Fibroblast of lung (primary cell): Measurements from ENCODE around the gene PARD6B. TPM values are rescaled to one million over a fixed set of nuclear protein-coding genes. Genes with fewer than 3 reads are reported as not detected.

Source experiments
- DNase-seq, 2 donors: peaks; one replicate each; pipeline versions ENCODE4 v3.0.0 to v3.0.0-alpha.2; 2010; ENCODE audit warnings: low read depth in 2 of 2
- H2AFZ ChIP-seq: 2 replicates; pipeline ENCODE4 v1.5.1; 2012; ENCODE audit warnings: low read length, control low read depth, inconsistent platforms
- H3K27ac ChIP-seq: 2 replicates; pipeline ENCODE4 v1.5.1; 2011; ENCODE audit warnings: low read length, control low read depth; ENCODE audit not compliant: insufficient read depth
- H3K27me3 ChIP-seq: 2 replicates; pipeline ENCODE4 v1.5.1; 2011; ENCODE audit warnings: mild to moderate bottlenecking, low read length; ENCODE audit not compliant: control insufficient read depth, insufficient read depth
- H3K36me3 ChIP-seq: 2 replicates; pipeline ENCODE4 v1.5.1; 2011; ENCODE audit warnings: low read length; ENCODE audit not compliant: control insufficient read depth, insufficient read depth
- H3K4me1 ChIP-seq: 2 replicates; pipeline ENCODE4 v1.5.1; 2011; ENCODE audit warnings: low read length; ENCODE audit not compliant: control insufficient read depth, insufficient read depth; ENCODE audit errors: extremely low read depth
- H3K4me2 ChIP-seq: 2 replicates; pipeline ENCODE4 v1.5.1; 2011; ENCODE audit warnings: low read length, control low read depth; ENCODE audit not compliant: insufficient read depth; ENCODE audit errors: extremely low read depth
- H3K4me3 ChIP-seq, 4 experiments: fragments of 200-600 bp in 1 of 4; sonication (generic) in 1 of 4; replicated peaks in 1 of 4; 2 replicates each; pipeline ENCODE4 v1.5.1; 2011 to 2016; ENCODE audit warnings: low read length in 4 of 4, low read depth in 3 of 4, mild to moderate bottlenecking in 3 of 4, control low read depth in 2 of 4, inconsistent platforms in 1 of 4, mixed read lengths in 1 of 4; ENCODE audit not compliant: insufficient read depth in 1 of 4; ENCODE audit errors: control extremely low read depth in 1 of 4
- H3K79me2 ChIP-seq: 2 replicates; pipeline ENCODE4 v1.5.1; 2012; ENCODE audit warnings: mild to moderate bottlenecking, low read length, inconsistent platforms; ENCODE audit not compliant: control insufficient read depth, insufficient read depth
- H3K9ac ChIP-seq: 2 replicates; pipeline ENCODE4 v1.5.1; 2011; ENCODE audit warnings: mild to moderate bottlenecking, low read length, control low read depth; ENCODE audit not compliant: insufficient read depth
- H3K9me3 ChIP-seq: 2 replicates; pipeline ENCODE4 v1.5.1; 2012; ENCODE audit warnings: low read depth, low read length; ENCODE audit not compliant: control insufficient read depth, insufficient read depth
- H4K20me1 ChIP-seq: 2 replicates; pipeline ENCODE4 v1.5.1; 2011; ENCODE audit warnings: low read length; ENCODE audit not compliant: control insufficient read depth, insufficient read depth; ENCODE audit errors: extremely low read depth
- CTCF ChIP-seq, 2 donors: IDR thresholded peaks in 1 of 2; conservative IDR thresholded peaks in 1 of 2; 1 replicate in 1 of 2; 2 replicates in 1 of 2; pipeline ENCODE4 v1.5.1; 2011 to 2012; ENCODE audit warnings: low read length in 2 of 2, control low read depth in 1 of 2, inconsistent platforms in 1 of 2, low read depth in 1 of 2, mild to moderate bottlenecking in 1 of 2
- EZH2 ChIP-seq: IDR thresholded peaks from 2 replicates; pipeline ENCODE4 v1.5.1; 2012; ENCODE audit warnings: low read length, control low read depth, mild to moderate bottlenecking; ENCODE audit errors: missing control alignments
- polyA plus RNA-seq, 2 donors: library from polyadenylated mRNA; depleted of rRNA in 1 of 2; stranded (reverse) in 1 of 2; unstranded in 1 of 2; fragments of >200 nt; gene quantifications; 2 replicates each; pipeline ENCODE4 v1.2.1, GENCODE V29; 2011 to 2012; ENCODE audit warnings: missing spikeins in 1 of 2
- total RNA-seq: library from RNA; depleted of rRNA; stranded (reverse); fragments of >200 nt; gene quantifications from 2 replicates; pipeline ENCODE4 v1.2.1, GENCODE V29; 2014

PARD6B gene
- total and polyA plus RNA-seq, 2 donors (not counting 1 experiment from before 2014, with no cell fraction given), result 0.30 to 0.83 TPM

GRCh38 chr20:50715694-50716093 is 15.7 kb upstream of the PARD6B start:
- no peaks in the 10 kb centered on the region for H3K36me3 ChIP-seq
- no peak for TF ChIP-seq EZH2
- no peak for TF ChIP-seq CTCF (conservative IDR thresholded peaks at IDR 0.05 in 1 of 2, IDR thresholded peaks at IDR 0.05 in 1 of 2; ENCODE audit: low read depth in 1 of 2, low read length in 2 of 2)

GRCh38 chr20:50716518-50716917 is 14.9 kb upstream of the PARD6B start:
- TF ChIP-seq EZH2 (no peak), CTCF (conservative IDR thresholded peaks at IDR 0.05 in 1 of 2, IDR thresholded peaks at IDR 0.05 in 1 of 2; ENCODE audit: low read depth in 1 of 2, low read length in 2 of 2) (no peak)

More at GRCh38 chr20:50715694-50716093, 15.7 kb upstream of the PARD6B start:
- Histone ChIP-seq H3K4me2 (no peak overlapping the region), H3K27me3 (no peaks in the 10 kb centered on the region), H3K9me3 (no peaks in the 10 kb centered on the region), H2AFZ (no peak overlapping the region), H3K9ac (no peak overlapping the region), H3K4me1 (no peaks in the 10 kb centered on the region), H3K27ac (no peak overlapping the region), H3K79me2 (no peaks in the 10 kb centered on the region), H3K4me3 (no peak overlapping the region), H4K20me1 (no peaks in the 10 kb centered on the region)
- no peak for DNase-seq

GRCh38 chr20:50717312-50717711 is 14.1 kb upstream of the PARD6B start:
- no peak for TF ChIP-seq CTCF (conservative IDR thresholded peaks at IDR 0.05 in 1 of 2, IDR thresholded peaks at IDR 0.05 in 1 of 2; ENCODE audit: low read depth in 1 of 2, low read length in 2 of 2)
- no peak overlapping the region for H3K27ac ChIP-seq
- H3K4me2 ChIP-seq, result no peak overlapping the region
- no peaks in the 10 kb centered on the region for H3K9me3 ChIP-seq
- H2AFZ ChIP-seq, result no peak overlapping the region
- no peaks in the 10 kb centered on the region for H3K27me3 ChIP-seq
- H4K20me1 ChIP-seq, result no peaks in the 10 kb centered on the region
- no peak overlapping the region for H3K9ac ChIP-seq
- H3K4me3 ChIP-seq, result no peak overlapping the region
- H3K79me2 ChIP-seq, result no peaks in the 10 kb centered on the region
- no peaks in the 10 kb centered on the region for H3K36me3 ChIP-seq
- no peak for DNase-seq
- no peaks in the 10 kb centered on the region for H3K4me1 ChIP-seq

More at GRCh38 chr20:50716518-50716917, 14.9 kb upstream of the PARD6B start:
- H3K79me2 ChIP-seq, result no peaks in the 10 kb centered on the region
- H4K20me1 ChIP-seq, result no peaks in the 10 kb centered on the region
- no peak overlapping the region for H3K9ac ChIP-seq
- DNase-seq, result no peak
- H3K4me2 ChIP-seq, result no peak overlapping the region
- H3K27me3 ChIP-seq, result no peaks in the 10 kb centered on the region
- no peaks in the 10 kb centered on the region for H3K4me1 ChIP-seq
- no peaks in the 10 kb centered on the region for H3K36me3 ChIP-seq
- no peaks in the 10 kb centered on the region for H3K9me3 ChIP-seq
- H3K27ac ChIP-seq, result no peak overlapping the region
- H3K4me3 ChIP-seq, result no peak overlapping the region
- H2AFZ ChIP-seq, result no peak overlapping the region
